Measurements from ENCODE around the gene NINL. TPM values are rescaled to one million over a fixed set of nuclear protein-coding genes. Genes with fewer than 3 reads are reported as not detected.

The NINL gene
- total RNA-seq, 1 experiment from 2014 or later: 31.5 TPM

GRCh38 chr20:25457886-25458680 lies 127.2 kb downstream of the NINL start:
- H3K36me3 ChIP-seq (ENCODE audit: insufficient read depth, low read length, poor library complexity, severe bottlenecking): peaks cover 38% of the 10 kb centered on the region
- TF ChIP-seq, protein P1, sequence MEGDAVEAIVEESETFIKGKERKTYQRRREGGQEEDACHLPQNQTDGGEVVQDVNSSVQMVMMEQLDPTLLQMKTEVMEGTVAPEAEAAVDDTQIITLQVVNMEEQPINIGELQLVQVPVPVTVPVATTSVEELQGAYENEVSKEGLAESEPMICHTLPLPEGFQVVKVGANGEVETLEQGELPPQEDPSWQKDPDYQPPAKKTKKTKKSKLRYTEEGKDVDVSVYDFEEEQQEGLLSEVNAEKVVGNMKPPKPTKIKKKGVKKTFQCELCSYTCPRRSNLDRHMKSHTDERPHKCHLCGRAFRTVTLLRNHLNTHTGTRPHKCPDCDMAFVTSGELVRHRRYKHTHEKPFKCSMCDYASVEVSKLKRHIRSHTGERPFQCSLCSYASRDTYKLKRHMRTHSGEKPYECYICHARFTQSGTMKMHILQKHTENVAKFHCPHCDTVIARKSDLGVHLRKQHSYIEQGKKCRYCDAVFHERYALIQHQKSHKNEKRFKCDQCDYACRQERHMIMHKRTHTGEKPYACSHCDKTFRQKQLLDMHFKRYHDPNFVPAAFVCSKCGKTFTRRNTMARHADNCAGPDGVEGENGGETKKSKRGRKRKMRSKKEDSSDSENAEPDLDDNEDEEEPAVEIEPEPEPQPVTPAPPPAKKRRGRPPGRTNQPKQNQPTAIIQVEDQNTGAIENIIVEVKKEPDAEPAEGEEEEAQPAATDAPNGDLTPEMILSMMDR (conservative IDR thresholded peaks at IDR 0.05; ENCODE audit: low read depth, low read length): no peak
- TF ChIP-seq EZH2 (IDR thresholded peaks at IDR 0.05; ENCODE audit: borderline replicate concordance, low read depth, low read length, poor library complexity, severe bottlenecking): no peak
- DNase-seq (ENCODE audit: low spot score): no peak
- POLR2A ChIA-PET (ENCODE audit: low non-redundant PET): no interaction called here
- no peak overlapping the region for H3K27ac ChIP-seq (ENCODE audit: low read depth, low read length, poor library complexity, severe bottlenecking)
- H3K27me3 ChIP-seq (replicated peaks; ENCODE audit: insufficient read depth, low read depth, low read length, poor library complexity): no peaks in the 10 kb centered on the region
- intact Hi-C loops (cut with micrococcal nuclease; ENCODE audit: unreplicated experiment): no loop called here
- no TSS peak for BruUV-seq (replicated peaks)
- H3K9me3 ChIP-seq (ENCODE audit: low read depth, low read length, poor library complexity, severe bottlenecking): no peaks in the 10 kb centered on the region
- CTCF ChIA-PET: no interaction called here
- no peaks in the 10 kb centered on the region for H3K4me1 ChIP-seq (ENCODE audit: insufficient read depth, low read length, poor library complexity, severe bottlenecking)
- no peak overlapping the region for H3K4me3 ChIP-seq (ENCODE audit: low read depth, low read length, poor library complexity, severe bottlenecking)

DNA sequence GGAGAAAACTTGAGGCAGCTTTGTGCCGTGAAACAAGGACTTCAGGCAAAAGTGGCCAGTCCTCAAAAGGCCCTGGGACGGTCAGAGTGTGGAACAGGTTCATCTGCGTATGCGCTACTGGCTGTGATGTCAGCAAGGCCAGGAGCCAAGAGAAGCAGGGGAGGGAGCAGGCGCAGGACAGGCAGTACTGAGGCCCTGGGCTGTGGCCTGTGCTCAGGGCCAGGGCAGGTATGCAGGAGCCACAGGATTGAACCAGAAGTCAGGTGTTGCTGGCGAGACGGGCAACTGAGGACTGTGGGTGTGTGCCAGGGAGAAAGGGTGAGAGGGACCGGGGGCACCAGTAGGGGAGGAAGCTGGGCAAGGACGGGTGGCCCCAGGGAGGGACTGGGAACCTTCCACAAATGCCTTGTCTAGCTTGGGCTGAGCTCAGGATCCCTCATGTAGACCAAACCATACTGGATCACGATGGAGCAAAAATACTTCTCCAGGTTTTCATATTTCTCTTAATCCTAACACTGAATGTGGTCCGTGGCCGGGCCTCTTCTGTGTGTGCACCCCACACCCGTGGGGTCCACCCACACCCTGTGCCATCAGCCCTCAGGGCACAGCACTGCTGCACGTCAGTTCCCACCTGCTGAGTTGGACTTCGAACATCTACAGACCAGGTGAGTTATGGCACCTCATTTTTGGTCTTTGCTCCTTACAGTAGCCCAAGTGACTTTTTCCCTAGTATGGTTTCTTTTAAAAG lies 131.0 kb downstream of the NINL start:
- Histone ChIP-seq H3K36me3 (ENCODE audit: insufficient read depth, low read length, poor library complexity, severe bottlenecking) (peaks cover 36% of the 10 kb centered on the region), H3K4me1 (ENCODE audit: insufficient read depth, low read length, poor library complexity, severe bottlenecking) (no peaks in the 10 kb centered on the region), H3K9me3 (ENCODE audit: low read depth, low read length, poor library complexity, severe bottlenecking) (no peaks in the 10 kb centered on the region), H3K4me3 (ENCODE audit: low read depth, low read length, poor library complexity, severe bottlenecking) (no peak overlapping the region), H3K27me3 (replicated peaks; ENCODE audit: insufficient read depth, low read depth, low read length, poor library complexity) (no peaks in the 10 kb centered on the region), H3K27ac (ENCODE audit: low read depth, low read length, poor library complexity, severe bottlenecking) (no peak overlapping the region)
- ChIA-PET POLR2A (ENCODE audit: low non-redundant PET) (interaction anchor here (0.6 kb wide), 1 partner anchor 91 kb away, joined by 4 read pairs; no protein-coding TSS in a partner anchor), CTCF (no interaction called here)
- intact Hi-C loops (cut with micrococcal nuclease; ENCODE audit: unreplicated experiment): no loop called here
- no TSS peak for BruUV-seq (replicated peaks)
- DNase-seq (ENCODE audit: low spot score): no peak
- TF ChIP-seq, protein P1 (conservative IDR thresholded peaks at IDR 0.05; ENCODE audit: low read depth, low read length): no peak
- TF ChIP-seq EZH2 (IDR thresholded peaks at IDR 0.05; ENCODE audit: borderline replicate concordance, low read depth, low read length, poor library complexity, severe bottlenecking): no peak

DNA sequence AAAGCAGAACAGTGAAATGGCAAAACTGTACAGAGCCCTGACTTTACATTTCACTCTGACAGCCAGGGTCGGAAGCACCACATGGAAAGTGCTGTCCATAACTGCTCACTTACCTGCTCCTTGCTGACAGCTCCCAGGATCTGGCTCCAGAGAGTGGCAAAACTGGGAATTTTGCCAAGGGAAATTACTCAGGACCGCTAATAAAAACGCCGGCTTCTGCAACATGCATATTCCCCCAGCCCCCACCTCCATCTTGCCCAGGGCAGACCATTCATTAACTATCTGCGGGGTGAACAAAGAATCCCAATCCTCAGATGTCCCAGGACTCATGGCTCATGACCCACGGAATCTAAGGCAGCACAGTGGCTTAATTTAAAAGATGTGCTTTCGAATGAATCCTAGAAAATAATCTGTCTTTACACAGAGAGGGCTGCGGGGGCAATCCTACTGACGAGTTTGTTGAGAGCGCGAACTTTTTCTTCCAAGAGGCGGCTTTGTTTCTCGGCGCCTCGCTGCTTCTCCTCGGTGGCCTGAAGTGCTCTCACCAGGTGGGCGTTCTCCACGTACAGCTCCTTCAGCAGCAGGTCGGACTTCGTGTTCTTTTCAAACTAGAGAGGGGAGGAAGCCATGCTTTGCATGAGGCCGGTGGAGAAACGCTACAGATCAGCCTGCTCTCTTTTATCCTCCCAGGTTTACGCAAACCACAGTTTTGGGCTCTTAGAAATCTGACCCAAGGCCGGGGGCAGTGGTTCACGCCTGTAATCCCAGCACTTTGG lies 132.1 kb downstream of the NINL start:
- TF ChIP-seq, protein P1 (conservative IDR thresholded peaks at IDR 0.05; ENCODE audit: low read depth, low read length): no peak
- TF ChIP-seq EZH2 (IDR thresholded peaks at IDR 0.05; ENCODE audit: borderline replicate concordance, low read depth, low read length, poor library complexity, severe bottlenecking): no peak
- Histone ChIP-seq H3K4me3 (ENCODE audit: low read depth, low read length, poor library complexity, severe bottlenecking) (no peak overlapping the region), H3K9me3 (ENCODE audit: low read depth, low read length, poor library complexity, severe bottlenecking) (no peaks in the 10 kb centered on the region), H3K27ac (ENCODE audit: low read depth, low read length, poor library complexity, severe bottlenecking) (no peak overlapping the region), H3K4me1 (ENCODE audit: insufficient read depth, low read length, poor library complexity, severe bottlenecking) (no peaks in the 10 kb centered on the region), H3K27me3 (replicated peaks; ENCODE audit: insufficient read depth, low read depth, low read length, poor library complexity) (no peaks in the 10 kb centered on the region), H3K36me3 (ENCODE audit: insufficient read depth, low read length, poor library complexity, severe bottlenecking) (peaks cover 48% of the 10 kb centered on the region)
- peak; percentile 37 for DNase-seq (ENCODE audit: low spot score)
- intact Hi-C loops (cut with micrococcal nuclease; ENCODE audit: unreplicated experiment): no loop called here
- TSS peak; percentile 76 for BruUV-seq (replicated peaks)
- ChIA-PET CTCF (no interaction called here), POLR2A (ENCODE audit: low non-redundant PET) (interaction anchor here (0.6 kb wide), 1 partner anchor 92 kb away, joined by 4 read pairs; no protein-coding TSS in a partner anchor)

All from A673 (cell line).